Psoas muscle (tissue), 8 donors: ENCODE data around the gene IL17F. TPM values are rescaled to one million over a fixed set of nuclear protein-coding genes. Genes with fewer than 3 reads are reported as not detected.

Experiments used
- ATAC-seq, 4 donors: fragments of 200-7000 bp; cut with Tn5 transposase; one replicate each; pipeline ENCODE4 v1.9.1; 2020; ENCODE audit warnings: moderate library complexity in 3 of 4, mild to moderate bottlenecking in 2 of 4
- DNase-seq, 2 donors: peaks; one replicate each; pipeline ENCODE4 v3.0.0-alpha.2; 2020
- H3K27ac ChIP-seq: fragments of 200-600 bp; one replicate; pipeline ENCODE4 v1.8.0; 2022
- H3K27me3 ChIP-seq, 3 donors: fragments of 200-600 bp in 1 of 3; one replicate each; pipeline versions ENCODE4 v1.6.1 to v1.8.0; 2013 to 2022; ENCODE audit warnings: low read length in 2 of 3, mild to moderate bottlenecking in 2 of 3, moderate library complexity in 1 of 3; ENCODE audit not compliant: insufficient read depth in 3 of 3
- H3K36me3 ChIP-seq, 2 donors: fragments of 200-600 bp in 1 of 2; one replicate each; pipeline versions ENCODE4 v1.6.1 to v1.8.0; 2013 to 2022; ENCODE audit warnings: low read depth in 1 of 2, mild to moderate bottlenecking in 1 of 2, moderate library complexity in 1 of 2; ENCODE audit not compliant: insufficient read depth in 1 of 2
- H3K4me1 ChIP-seq: fragments of 200-600 bp; one replicate; pipeline ENCODE4 v1.8.0; 2022
- H3K4me3 ChIP-seq: fragments of 200-600 bp; one replicate; pipeline ENCODE4 v1.8.0; 2022; ENCODE audit warnings: mild to moderate bottlenecking
- H3K9me3 ChIP-seq: fragments of 200-600 bp; one replicate; pipeline ENCODE4 v1.8.0; 2022
- CTCF ChIP-seq: fragments of 200-600 bp; IDR thresholded peaks from one replicate; pipeline ENCODE4 v1.8.0; 2022; ENCODE audit warnings: antibody characterized with exemption
- WGBS, 3 donors: extraction: QIAGEN DNeasy Blood & Tissue Kit; methylation state at CpG; one replicate each; pipeline versions ENCODE4 v1.1.6 to v1.1.7; 2013; 5-methylcytosine and 5-hydroxymethylcytosine counted together
- intact Hi-C, 2 donors: fragments of 100-400 bp; cut with DNase I; formaldehyde crosslinking; loops; one replicate each; pipeline versions ENCODE4 v1.11.0 to v1.14.2; 2022
- long read RNA-seq, 2 donors: library from polyadenylated mRNA; unstranded; transcript quantifications; one replicate each; pipeline ENCODE4 v2.0.0, GENCODE V29; 2021
- polyA plus RNA-seq, 3 donors: library from polyadenylated mRNA; stranded (reverse); fragments of 200-250 nt; gene quantifications; one replicate each; pipeline ENCODE4 v1.2.3, GENCODE V29; 2013
- total RNA-seq, 4 donors: library from RNA; stranded (reverse); fragmentation: NEBNext Ultra II Directional in 2 of 4; extraction: Animal tissue kit (Norgen Biotek cat#: 25700) in 2 of 4; gene quantifications; one replicate each; pipeline versions ENCODE4 v1.2.1 to v1.2.4, GENCODE V29; 2021 to 2023
- donor health status: healthy with polysubstance abuse.
- donor health status: DM: no; HTN: no; CAD: no; lungs with moderate emphysema.
- donor health status: Bipolar disorder and iron deficiency.
- donor health status: healthy.
- donor health status: DM: yes; HTN: yes; CAD: no.
- donor health status: DM: no; HTN: no; CAD: no.
- donor health status: DM: no; HTN: no; CAD: no.
- donor health status: DM: yes; HTN: yes; CAD: no.

The IL17F gene
- total RNA-seq (not detected), polyA plus RNA-seq (not detected)
- long read RNA-seq, donor 1: 0 reads
- long read RNA-seq, donor 2: 0 reads

- WGBS, 3 donors: 84 to 90% (median 85%) methylated on average over 5 of the region's 5 CpGs
- Histone ChIP-seq H3K36me3 (no peaks in the 10 kb centered on the region), H3K27me3 (no peaks in the 10 kb centered on the region), H3K9me3 (no peaks in the 10 kb centered on the region), H3K4me3 (no peak within 1 kb of the TSS), H3K4me1 (no peaks in the 10 kb centered on the region), H3K27ac (no peak within 1 kb of the TSS)
- intact Hi-C loops: no loop called here
- no peak for ATAC-seq
- no peak for DNase-seq
- no peak for TF ChIP-seq CTCF
These were observed at the start of gene IL17F for GRCh38 chr6:52244400-52244799. TSS of gene IL17F (minus strand) at chr6:52244500. CDS start at chr6:52244429, 71 bp downstream.

- no peaks in the 10 kb centered on the region for H3K4me1 ChIP-seq
- ATAC-seq (no peak), DNase-seq (no peak)
- H3K9me3 ChIP-seq: no peaks in the 10 kb centered on the region
- no peaks in the 10 kb centered on the region for H3K27me3 ChIP-seq
- no peak overlapping the region for H3K4me3 ChIP-seq
- H3K27ac ChIP-seq: no peak overlapping the region
- H3K36me3 ChIP-seq: no peaks in the 10 kb centered on the region
- TF ChIP-seq CTCF: no peak
- intact Hi-C loops: no loop called here
These were observed 48.8 kb upstream of the IL17F start for GRCh38 chr6:52293067-52293466.

- Histone ChIP-seq H3K9me3 (no peaks in the 10 kb centered on the region), H3K36me3 (no peaks in the 10 kb centered on the region), H3K4me3 (no peak overlapping the region), H3K4me1 (peaks cover 2% of the 10 kb centered on the region), H3K27ac (no peak overlapping the region), H3K27me3 (no peaks in the 10 kb centered on the region)
- ATAC-seq: no peak
- no peak for TF ChIP-seq CTCF
- intact Hi-C loops: loop anchor here (5.0 to 10.0 kb wide), 5 partner anchors 108 to 378 kb away; partner anchors contain the start of gene TRAM2 (in 1 of the 2)
- no peak for DNase-seq
- WGBS, 3 donors: 67 to 75% (median 67%) methylated on average over 2 of the region's 2 CpGs
These were observed 44.5 kb upstream of the IL17F start for GRCh38 chr6:52288841-52289240.

GRCh38 chr6:52288216-52288615 is 43.9 kb upstream of the IL17F start:
- peaks cover 7% of the 10 kb centered on the region for H3K4me1 ChIP-seq
- WGBS, 3 donors: 84% methylated on average over 7 of the region's 7 CpGs
- no peak overlapping the region for H3K4me3 ChIP-seq
- no peaks in the 10 kb centered on the region for H3K9me3 ChIP-seq
- no peaks in the 10 kb centered on the region for H3K36me3 ChIP-seq
- intact Hi-C loops: loop anchor here (5.0 to 10.0 kb wide), 5 partner anchors 109 to 379 kb away; partner anchors contain the start of gene TRAM2 (in 1 of the 2)
- TF ChIP-seq CTCF: no peak
- no peaks in the 10 kb centered on the region for H3K27me3 ChIP-seq
- DNase-seq (no peak), ATAC-seq (no peak)
- H3K27ac ChIP-seq: no peak overlapping the region
